ENCODE data around the gene AEBP1. TPM values are rescaled to one million over a fixed set of nuclear protein-coding genes. Genes with fewer than 3 reads are reported as not detected.

AEBP1 gene
- total RNA-seq, 2 experiments from 2014 or later, result 35.0 to 64.2 TPM

DNA sequence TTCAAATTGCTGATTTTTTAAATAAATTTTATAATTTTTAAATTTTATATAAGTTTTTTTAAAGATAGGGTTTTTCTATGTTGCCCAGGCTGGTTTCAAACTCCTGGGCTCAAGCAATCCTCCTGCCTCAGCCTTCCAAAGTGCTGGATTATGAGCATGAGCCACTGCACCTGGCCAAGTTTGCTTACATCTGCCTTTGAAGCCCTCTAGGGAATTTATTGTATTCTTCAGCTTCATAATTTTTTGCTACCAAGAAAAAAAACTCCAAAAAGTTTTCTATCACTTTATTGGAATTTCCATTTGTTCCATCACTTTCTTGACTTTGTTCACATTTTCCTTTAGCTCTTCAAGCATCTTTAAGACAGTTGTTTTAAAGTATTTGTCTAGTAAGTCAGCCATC lies 23.0 kb downstream of the AEBP1 start:
- TF ChIP-seq EZH2phosphoT487 (IDR thresholded peaks at IDR 0.05; ENCODE audit: borderline replicate concordance, low read depth, low read length), result no peak
- TF ChIP-seq, protein P1, sequence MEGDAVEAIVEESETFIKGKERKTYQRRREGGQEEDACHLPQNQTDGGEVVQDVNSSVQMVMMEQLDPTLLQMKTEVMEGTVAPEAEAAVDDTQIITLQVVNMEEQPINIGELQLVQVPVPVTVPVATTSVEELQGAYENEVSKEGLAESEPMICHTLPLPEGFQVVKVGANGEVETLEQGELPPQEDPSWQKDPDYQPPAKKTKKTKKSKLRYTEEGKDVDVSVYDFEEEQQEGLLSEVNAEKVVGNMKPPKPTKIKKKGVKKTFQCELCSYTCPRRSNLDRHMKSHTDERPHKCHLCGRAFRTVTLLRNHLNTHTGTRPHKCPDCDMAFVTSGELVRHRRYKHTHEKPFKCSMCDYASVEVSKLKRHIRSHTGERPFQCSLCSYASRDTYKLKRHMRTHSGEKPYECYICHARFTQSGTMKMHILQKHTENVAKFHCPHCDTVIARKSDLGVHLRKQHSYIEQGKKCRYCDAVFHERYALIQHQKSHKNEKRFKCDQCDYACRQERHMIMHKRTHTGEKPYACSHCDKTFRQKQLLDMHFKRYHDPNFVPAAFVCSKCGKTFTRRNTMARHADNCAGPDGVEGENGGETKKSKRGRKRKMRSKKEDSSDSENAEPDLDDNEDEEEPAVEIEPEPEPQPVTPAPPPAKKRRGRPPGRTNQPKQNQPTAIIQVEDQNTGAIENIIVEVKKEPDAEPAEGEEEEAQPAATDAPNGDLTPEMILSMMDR (conservative IDR thresholded peaks at IDR 0.05; ENCODE audit: low read length), result no peak
- Histone ChIP-seq H3K9me3 (ENCODE audit: low read length) (no peaks in the 10 kb centered on the region), H3K4me1 (ENCODE audit: insufficient read depth, low read length, poor library complexity, severe bottlenecking) (peaks cover 45% of the 10 kb centered on the region), H2AFZ (ENCODE audit: low read length) (peak overlapping the region; percentile 57; the same call in 1 of the 2 replicates), H3K36me3 (ENCODE audit: insufficient read depth, low read length) (peaks cover under 1% of the 10 kb centered on the region; the same call in 1 of the 2 replicates), H3K4me2 (ENCODE audit: low read length) (peak overlapping the region; percentile 43), H3K79me2 (ENCODE audit: insufficient read depth, low read depth, low read length) (peaks cover 10% of the 10 kb centered on the region), H3K9me2 (ENCODE audit: insufficient read depth, low read length) (no peaks in the 10 kb centered on the region), H4K20me1 (ENCODE audit: insufficient read depth, low read length) (no peaks in the 10 kb centered on the region), H3K27ac (ENCODE audit: low read depth, low read length, poor library complexity, severe bottlenecking) (peak overlapping the region; percentile 56), H3K4me3 (ENCODE audit: low read depth, low read length, poor library complexity, severe bottlenecking) (peak overlapping the region; percentile 1)
- POLR2A ChIA-PET, result interaction anchor here (0.7 to 1.1 kb wide), 4 partner anchors 11 to 74 kb away, joined by 3 to 8 read pairs (median 4); partner anchors contain the start of gene YKT6
- DNase-seq (ENCODE audit: low spot score), result peak; percentile 67
- BruUV-seq (replicated peaks), result no TSS peak
- CTCF ChIA-PET (ENCODE audit: unreplicated experiment), result interaction anchor here (0.5 to 0.6 kb wide), 3 partner anchors 15 to 133 kb away, joined by 3 read pairs; no protein-coding TSS in a partner anchor
- intact Hi-C loops (cut with micrococcal nuclease; ENCODE audit: unreplicated experiment), result no loop called here

DNA sequence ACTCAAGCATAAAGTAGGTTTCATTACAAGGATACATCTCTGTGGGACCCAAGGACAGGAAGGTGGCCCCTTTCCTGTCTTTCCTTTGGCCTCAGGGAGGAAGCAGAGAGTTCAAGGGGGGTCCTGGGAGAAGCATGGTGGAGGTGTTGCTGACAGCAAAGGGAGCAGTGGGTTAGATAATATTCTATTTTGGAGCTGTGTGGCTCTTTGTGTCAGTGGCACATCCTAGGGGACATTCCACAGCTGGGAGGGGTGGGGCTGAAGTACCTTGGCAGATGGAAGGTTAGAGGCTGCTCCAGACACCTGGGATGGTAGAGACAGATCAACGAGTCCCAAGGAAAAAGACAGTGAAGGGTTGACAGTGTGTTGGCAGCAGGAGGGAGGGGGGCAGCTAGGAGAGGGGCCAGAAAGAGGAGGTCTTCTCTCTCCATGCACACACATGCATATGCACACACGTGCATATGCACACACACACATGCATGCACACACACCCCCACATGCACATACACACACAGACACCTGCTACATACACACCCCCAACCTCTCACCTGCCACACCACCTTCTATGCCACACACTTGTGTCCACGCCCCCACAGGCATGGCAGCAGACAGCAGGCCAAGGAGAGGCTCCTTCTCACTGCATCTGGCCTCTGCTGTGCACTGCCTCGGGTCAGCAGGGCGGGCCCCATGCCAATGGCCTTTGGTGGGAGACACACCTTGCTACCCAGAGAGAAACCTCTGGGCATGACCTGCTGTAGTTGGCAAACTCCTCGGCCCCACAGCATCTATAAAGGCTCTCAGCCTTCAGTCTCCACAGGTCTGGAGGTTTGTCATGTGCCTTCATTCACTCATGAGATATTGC lies 24.8 kb downstream of the AEBP1 start:
- TF ChIP-seq EZH2phosphoT487 (IDR thresholded peaks at IDR 0.05; ENCODE audit: borderline replicate concordance, low read depth, low read length), result no peak
- TF ChIP-seq, protein P1 (conservative IDR thresholded peaks at IDR 0.05; ENCODE audit: low read length), result no peak; the same call in 1 of the 2 replicates
- peaks cover 39% of the 10 kb centered on the region for H3K4me1 ChIP-seq (ENCODE audit: insufficient read depth, low read length, poor library complexity, severe bottlenecking)
- H2AFZ ChIP-seq (ENCODE audit: low read length), result peak overlapping the region; percentile 57; the same call in 1 of the 2 replicates
- no peak for DNase-seq (ENCODE audit: low spot score)
- intact Hi-C loops (cut with micrococcal nuclease; ENCODE audit: unreplicated experiment), result loop anchor here (1.0 kb wide), 1 partner anchor 48 kb away; no protein-coding TSS in a partner anchor
- H3K79me2 ChIP-seq (ENCODE audit: insufficient read depth, low read depth, low read length), result no peaks in the 10 kb centered on the region
- H3K9me2 ChIP-seq (ENCODE audit: insufficient read depth, low read length), result no peaks in the 10 kb centered on the region
- H3K9me3 ChIP-seq (ENCODE audit: low read length), result no peaks in the 10 kb centered on the region
- POLR2A ChIA-PET, result no interaction called here
- H3K36me3 ChIP-seq (ENCODE audit: insufficient read depth, low read length), result no peaks in the 10 kb centered on the region
- BruUV-seq (replicated peaks), result no TSS peak
- CTCF ChIA-PET (ENCODE audit: unreplicated experiment), result no interaction called here
- H3K27ac ChIP-seq (ENCODE audit: low read depth, low read length, poor library complexity, severe bottlenecking), result no peak overlapping the region
- H3K4me3 ChIP-seq (ENCODE audit: low read depth, low read length, poor library complexity, severe bottlenecking), result no peak overlapping the region
- H4K20me1 ChIP-seq (ENCODE audit: insufficient read depth, low read length), result no peaks in the 10 kb centered on the region
- peak overlapping the region; percentile 43 for H3K4me2 ChIP-seq (ENCODE audit: low read length)

Measured in OCI-LY7 (cell line).